HG03103 (cell line): ENCODE results near the gene FRS3.
"Not testable (repeated sequence)": the region's sequence is repeated elsewhere in the genome, so short reads cannot be mapped to it uniquely, and the experiment has no call there.

Source experiments
- ATAC-seq: cut with Tn5 transposase; IDR thresholded peaks from one replicate; pipeline ENCODE4 v1.9.1; 2021; ENCODE audit warnings: low read depth; ENCODE audit not compliant: unreplicated experiment

Gene FRS3

GRCh38 chr6:41779788-41780550, at the start of gene FRS3:
TSS of gene FRS3 (minus strand) at chr6:41779900. CDS start at chr6:41776987, 2,913 bp downstream.
- peak; percentile 75 for ATAC-seq

- ATAC-seq, result no peak
Measured at GRCh38 chr6:41826343-41827022, 46.8 kb upstream of the FRS3 start.

GRCh38 chr6:41824571-41825569, 45.2 kb upstream of the FRS3 start:
- no peak for ATAC-seq

GRCh38 chr6:41823178-41823577, 43.5 kb upstream of the FRS3 start:
- ATAC-seq, result no peak

GRCh38 chr6:41822021-41822420, 42.3 kb upstream of the FRS3 start:
- no peak for ATAC-seq

GRCh38 chr6:41821266-41821665, 41.6 kb upstream of the FRS3 start:
- no peak for ATAC-seq

GRCh38 chr6:41818271-41819054, 38.8 kb upstream of the FRS3 start:
- no peak for ATAC-seq

GRCh38 chr6:41815587-41815986, 35.9 kb upstream of the FRS3 start:
- no peak for ATAC-seq

- ATAC-seq, result no peak
Measured at GRCh38 chr6:41814629-41815028, 34.9 kb upstream of the FRS3 start.

- no peak for ATAC-seq
Measured at GRCh38 chr6:41813956-41814355, 34.3 kb upstream of the FRS3 start.

- ATAC-seq, result no peak
Measured at GRCh38 chr6:41813469-41813868, 33.8 kb upstream of the FRS3 start.

GRCh38 chr6:41811946-41812345, 32.2 kb upstream of the FRS3 start:
- not testable (repeated sequence) for ATAC-seq

GRCh38 chr6:41811095-41811494, 31.4 kb upstream of the FRS3 start:
- no peak for ATAC-seq

- no peak for ATAC-seq
Measured at GRCh38 chr6:41805830-41806774, 26.4 kb upstream of the FRS3 start.

- no peak for ATAC-seq
Measured at GRCh38 chr6:41801380-41801779, 21.7 kb upstream of the FRS3 start.

- ATAC-seq, result no peak
Measured at GRCh38 chr6:41799559-41799911, 19.8 kb upstream of the FRS3 start.

GRCh38 chr6:41798901-41799558, 19.3 kb upstream of the FRS3 start:
- ATAC-seq, result no peak

GRCh38 chr6:41796474-41796873, 16.8 kb upstream of the FRS3 start:
- ATAC-seq, result no peak

GRCh38 chr6:41791984-41792383, 12.3 kb upstream of the FRS3 start:
- no peak for ATAC-seq
